ENCODE measurements around the gene TMEM175. TPM values are rescaled to one million over a fixed set of nuclear protein-coding genes. Genes with fewer than 3 reads are reported as not detected.

Gene TMEM175
- total RNA-seq, 4 donors from 2014 or later = 33.3 to 61.2 (median 39.0) TPM

DNA sequence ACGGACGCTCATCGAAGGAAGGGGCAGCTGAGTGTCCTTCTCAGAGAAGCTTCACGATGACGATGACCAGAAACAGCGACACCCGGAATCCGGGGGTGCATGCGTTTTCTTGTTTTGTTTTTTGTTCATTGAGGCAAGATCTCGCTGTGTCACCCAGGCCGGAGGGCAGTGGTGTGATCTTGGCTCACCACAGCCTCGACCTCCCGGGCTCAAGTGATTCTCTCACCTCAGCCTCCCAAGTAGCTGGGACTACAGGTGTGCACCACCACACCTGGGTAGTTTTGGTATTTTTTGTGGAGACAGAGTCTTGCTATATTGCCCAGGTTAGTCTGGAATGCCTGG is 21.3 kb downstream of the TMEM175 start:
- no peak for TF ChIP-seq EP300 (IDR thresholded peaks at IDR 0.05)
- no peak for TF ChIP-seq POLR2A (IDR thresholded peaks at IDR 0.05)
- TF ChIP-seq, protein P1, sequence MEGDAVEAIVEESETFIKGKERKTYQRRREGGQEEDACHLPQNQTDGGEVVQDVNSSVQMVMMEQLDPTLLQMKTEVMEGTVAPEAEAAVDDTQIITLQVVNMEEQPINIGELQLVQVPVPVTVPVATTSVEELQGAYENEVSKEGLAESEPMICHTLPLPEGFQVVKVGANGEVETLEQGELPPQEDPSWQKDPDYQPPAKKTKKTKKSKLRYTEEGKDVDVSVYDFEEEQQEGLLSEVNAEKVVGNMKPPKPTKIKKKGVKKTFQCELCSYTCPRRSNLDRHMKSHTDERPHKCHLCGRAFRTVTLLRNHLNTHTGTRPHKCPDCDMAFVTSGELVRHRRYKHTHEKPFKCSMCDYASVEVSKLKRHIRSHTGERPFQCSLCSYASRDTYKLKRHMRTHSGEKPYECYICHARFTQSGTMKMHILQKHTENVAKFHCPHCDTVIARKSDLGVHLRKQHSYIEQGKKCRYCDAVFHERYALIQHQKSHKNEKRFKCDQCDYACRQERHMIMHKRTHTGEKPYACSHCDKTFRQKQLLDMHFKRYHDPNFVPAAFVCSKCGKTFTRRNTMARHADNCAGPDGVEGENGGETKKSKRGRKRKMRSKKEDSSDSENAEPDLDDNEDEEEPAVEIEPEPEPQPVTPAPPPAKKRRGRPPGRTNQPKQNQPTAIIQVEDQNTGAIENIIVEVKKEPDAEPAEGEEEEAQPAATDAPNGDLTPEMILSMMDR (IDR thresholded peaks at IDR 0.05) = no peak
- no peak for DNase-seq (ENCODE audit: low spot score in 2 of 2)
- Histone ChIP-seq H3K27me3 (no peaks in the 10 kb centered on the region), H3K27ac (no peak overlapping the region), H3K4me3 (no peak overlapping the region), H3K36me3 (peaks cover 0 to 93% (median 0%) of the 10 kb centered on the region in 3 donors), H3K4me1 (no peaks in the 10 kb centered on the region), H3K9me3 (no peaks in the 10 kb centered on the region)
- WGBS, 2 donors = 97% methylated on average over 13 of the region's 13 CpGs

DNA sequence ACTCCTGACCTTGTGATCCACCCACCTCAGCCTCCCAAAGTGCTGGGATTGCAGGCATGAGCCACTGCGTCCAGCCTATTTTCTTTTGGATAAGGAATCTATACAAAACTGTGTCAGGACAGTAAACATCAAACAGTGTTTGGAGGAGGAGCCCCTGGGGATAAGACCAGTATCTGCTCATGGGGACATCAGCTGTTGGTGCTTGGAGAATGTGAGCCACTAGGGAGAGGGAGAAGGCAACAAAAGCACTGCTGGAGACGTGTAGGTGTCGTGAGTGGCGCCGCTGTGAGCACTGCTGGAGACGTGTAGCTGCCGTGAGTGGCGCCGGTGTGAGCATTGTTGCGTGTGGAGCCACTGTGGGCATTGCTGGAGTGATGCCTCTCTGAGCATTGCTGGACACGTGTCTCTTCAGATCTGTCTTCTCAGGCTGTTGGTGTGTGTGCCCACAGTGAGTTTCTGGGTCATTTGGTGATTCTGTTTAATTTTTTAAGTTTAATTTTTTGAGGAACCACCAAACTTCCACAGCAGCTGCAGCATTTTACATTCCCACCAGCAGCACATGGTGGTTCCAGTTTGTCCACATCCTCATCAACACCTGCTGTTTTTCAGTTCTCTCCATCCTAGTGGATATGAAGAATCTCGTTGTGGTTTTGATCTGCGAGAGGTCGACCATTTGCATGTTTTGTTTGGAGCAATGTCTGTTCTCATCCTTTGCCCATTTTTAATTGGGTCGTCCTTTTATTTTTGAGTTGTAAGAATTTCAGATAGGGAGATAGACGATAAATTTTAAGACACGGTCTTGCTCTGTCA is 22.2 kb downstream of the TMEM175 start:
- Histone ChIP-seq H3K27me3 (no peaks in the 10 kb centered on the region), H3K9me3 (no peaks in the 10 kb centered on the region), H3K4me1 (no peaks in the 10 kb centered on the region), H3K36me3 (peaks cover 0 to 97% (median 0%) of the 10 kb centered on the region in 3 donors), H3K4me3 (no peak overlapping the region), H3K27ac (no peak overlapping the region)
- DNase-seq (ENCODE audit: low spot score in 2 of 2) = no peak
- WGBS, 2 donors = 89 to 92% methylated on average over 17 of the region's 17 CpGs
- no peak for TF ChIP-seq POLR2A (IDR thresholded peaks at IDR 0.05)

DNA sequence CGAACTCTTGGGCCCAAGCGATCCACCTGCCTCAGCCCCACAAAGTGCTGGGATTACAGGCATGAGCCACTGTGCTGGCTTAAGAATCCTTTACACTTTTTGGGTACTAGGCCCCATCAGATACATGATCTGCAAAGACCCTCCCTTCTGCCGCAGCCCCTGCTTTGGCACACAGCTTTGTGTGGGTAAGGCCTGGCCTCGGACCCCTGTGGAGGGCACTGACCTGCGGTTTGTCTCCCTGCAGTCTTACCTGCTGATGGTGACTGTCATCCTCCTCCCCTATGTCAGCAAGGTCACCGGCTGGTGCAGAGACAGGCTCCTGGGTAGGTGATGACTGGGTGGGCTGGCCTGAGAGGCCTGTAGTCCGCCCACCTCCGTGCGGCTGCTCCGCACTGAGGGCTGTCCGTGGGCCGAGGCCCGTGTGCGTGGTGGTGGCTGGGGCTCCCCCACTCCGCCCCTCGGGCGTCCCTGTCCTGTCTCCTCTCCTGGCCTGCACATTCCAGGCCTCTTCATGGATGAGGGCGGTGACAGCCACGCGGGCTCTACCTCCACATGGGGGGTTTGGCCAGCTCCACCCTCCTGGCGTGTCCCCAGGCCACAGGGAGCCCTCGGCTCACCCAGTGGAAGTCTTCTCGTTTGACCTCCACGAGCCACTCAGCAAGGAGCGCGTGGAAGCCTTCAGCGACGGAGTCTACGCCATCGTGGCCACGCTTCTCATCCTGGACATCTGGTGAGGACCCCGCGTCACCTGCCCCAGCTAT is 23.1 kb downstream of the TMEM175 start:
- DNase-seq (ENCODE audit: low spot score in 2 of 2) = no peak
- Histone ChIP-seq H3K36me3 (peaks cover 0 to 98% (median 0%) of the 10 kb centered on the region in 3 donors), H3K9me3 (no peaks in the 10 kb centered on the region), H3K4me1 (no peaks in the 10 kb centered on the region), H3K27ac (no peak overlapping the region), H3K4me3 (no peak overlapping the region), H3K27me3 (no peaks in the 10 kb centered on the region)
- no peak for TF ChIP-seq EP300 (IDR thresholded peaks at IDR 0.05)
- TF ChIP-seq POLR2A (IDR thresholded peaks at IDR 0.05) = no peak
- TF ChIP-seq, protein P1 (IDR thresholded peaks at IDR 0.05) = no peak
- WGBS, 2 donors = 89 to 100% methylated on average over 15 to 27 of the region's 33 CpGs

DNA sequence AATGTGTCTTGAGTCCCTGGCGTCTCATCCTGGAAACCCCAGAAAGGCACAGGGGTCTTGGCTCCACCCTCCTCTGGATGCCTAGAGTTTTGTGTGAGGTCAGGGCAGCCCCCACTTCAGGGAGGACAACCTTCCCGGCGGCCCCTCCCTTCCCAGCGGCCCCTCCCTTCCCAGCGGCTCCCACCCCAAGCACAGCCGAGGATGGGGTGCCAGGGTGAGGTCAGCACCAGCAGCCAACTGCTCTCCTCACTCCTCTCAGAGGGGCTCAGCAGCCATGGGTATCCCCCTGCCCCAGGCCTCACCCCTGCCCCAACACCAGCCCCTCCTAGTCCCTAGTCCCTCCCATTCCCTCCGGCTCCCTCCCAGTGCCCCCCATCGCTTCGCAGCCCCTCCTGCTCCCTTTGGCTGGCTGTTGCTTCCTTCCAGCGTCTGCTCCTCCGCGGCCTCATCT is 23.7 kb downstream of the TMEM175 start:
- Histone ChIP-seq H3K36me3 (peaks cover 0 to 98% (median 0%) of the 10 kb centered on the region in 3 donors), H3K4me3 (no peak overlapping the region), H3K27ac (no peak overlapping the region), H3K27me3 (no peaks in the 10 kb centered on the region), H3K4me1 (no peaks in the 10 kb centered on the region), H3K9me3 (no peaks in the 10 kb centered on the region)
- WGBS, 2 donors = 73 to 83% methylated on average over 12 of the region's 12 CpGs
- TF ChIP-seq, protein P1 (IDR thresholded peaks at IDR 0.05) = no peak
- TF ChIP-seq EP300 (IDR thresholded peaks at IDR 0.05) (no peak), POLR2A (IDR thresholded peaks at IDR 0.05) (no peak)
- DNase-seq (ENCODE audit: low spot score in 2 of 2) = no peak

DNA sequence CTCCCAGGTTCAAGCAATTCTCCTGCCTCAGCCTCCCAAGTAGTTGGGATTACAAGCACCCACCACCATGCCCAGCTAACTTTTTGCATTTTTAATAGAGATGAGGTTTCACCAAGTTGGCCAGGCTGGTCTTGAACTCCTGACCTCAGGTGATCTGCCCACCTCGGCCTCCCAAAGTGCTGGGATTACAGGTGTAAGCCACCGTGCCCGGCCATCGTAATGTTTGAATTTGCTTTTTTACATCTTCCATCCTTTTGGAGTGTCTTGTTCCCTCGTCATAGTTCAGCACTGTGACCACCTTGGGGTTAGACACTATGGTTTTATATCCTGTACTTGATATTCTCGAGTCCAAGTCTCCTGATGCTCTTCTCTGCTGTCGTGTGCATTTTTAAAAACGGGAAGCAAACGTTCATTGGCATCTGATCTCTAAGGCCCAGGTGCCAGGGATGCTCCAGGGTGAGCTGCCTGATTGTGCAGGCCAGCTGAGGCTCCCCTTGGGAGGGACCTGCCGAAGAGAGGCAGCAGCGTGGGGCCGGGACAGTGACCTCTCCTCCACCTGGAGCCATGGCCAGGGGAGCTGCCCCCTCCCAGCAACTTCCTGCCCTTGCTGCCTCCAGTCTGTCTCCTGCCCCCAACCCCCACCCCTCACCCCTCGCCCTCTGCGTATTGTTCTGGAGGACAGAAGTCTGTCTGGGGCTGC is 24.4 kb downstream of the TMEM175 start:
- Histone ChIP-seq H3K9me3 (no peaks in the 10 kb centered on the region), H3K27ac (no peak overlapping the region), H3K36me3 (peaks cover 0 to 99% (median 0%) of the 10 kb centered on the region in 3 donors), H3K4me1 (no peaks in the 10 kb centered on the region), H3K27me3 (no peaks in the 10 kb centered on the region), H3K4me3 (no peak overlapping the region)
- no peak for TF ChIP-seq EP300 (IDR thresholded peaks at IDR 0.05)
- TF ChIP-seq, protein P1 (IDR thresholded peaks at IDR 0.05) = no peak
- 80% methylated on average over 13 to 14 of the region's 14 CpGs for WGBS, 2 donors
- no peak for DNase-seq (ENCODE audit: low spot score in 2 of 2)

Measured in tibial nerve (tissue), 4 donors.